IMR-90 (cell line): Measurements from ENCODE around the gene CROCC. TPM values are rescaled to one million over a fixed set of nuclear protein-coding genes. Genes with fewer than 3 reads are reported as not detected.

Experiments
- ATAC-seq: fragments of 200-7000 bp; cut with Tn5 transposase; 2 replicates; pipeline ENCODE4 v1.9.1; 2020; ENCODE audit warnings: low read depth, mild to moderate bottlenecking, moderate library complexity
- BruUV-seq: library from RNA; stranded (reverse); fragments of 400-500 nt; replicated peaks from 2 replicates; lab custom pipeline; 2021; lab: Mats Ljungman, UMichigan
- CTCF ChIA-PET: fragments of 300-600 bp; formaldehyde crosslinking; extraction: SDS; loops from one replicate; lab custom pipeline; 2021; ENCODE audit warnings: antibody characterized with exemption; lab: Yijun Ruan, JAX
- POLR2A ChIA-PET: fragments of 300-600 bp; sonication (Branson Sonifier 250); formaldehyde crosslinking; loops from one replicate; lab custom pipeline; 2022; ENCODE audit warnings: antibody characterized with exemption; ENCODE audit not compliant: unreplicated experiment; lab: Charles Lee
- DNase-seq: peaks from one replicate; pipeline ENCODE4 v3.0.0; 2013
- H2AFZ ChIP-seq: replicated peaks from 2 replicates; pipeline ENCODE3; 2013; ENCODE audit warnings: low read length, mild to moderate bottlenecking; ENCODE audit not compliant: poor library complexity
- H2AK5ac ChIP-seq: 2 replicates; pipeline ENCODE4 v1.6.1; 2013; ENCODE audit warnings: low read depth, low read length, inconsistent platforms
- H2AK9ac ChIP-seq: replicated peaks from 2 replicates; pipeline ENCODE3; 2013; ENCODE audit warnings: mild to moderate bottlenecking, low read depth, low read length, moderate library complexity; ENCODE audit not compliant: poor library complexity
- H2BK120ac ChIP-seq: 2 replicates; pipeline ENCODE4 v1.6.1; 2013; ENCODE audit warnings: low read depth, low read length, inconsistent platforms
- H2BK15ac ChIP-seq: 3 replicates; pipeline ENCODE4 v1.6.1; 2013; ENCODE audit warnings: low read depth, low read length, inconsistent platforms
- H2BK20ac ChIP-seq: 2 replicates; pipeline ENCODE4 v1.6.1; 2013; ENCODE audit warnings: low read depth, mild to moderate bottlenecking, inconsistent platforms, low read length, moderate library complexity
- H2BK5ac ChIP-seq: 2 replicates; pipeline ENCODE4 v1.6.1; 2013; ENCODE audit warnings: mild to moderate bottlenecking, low read depth, low read length, inconsistent platforms; ENCODE audit not compliant: poor library complexity, severe bottlenecking
- H3K14ac ChIP-seq: replicated peaks from 2 replicates; pipeline ENCODE4 v1.6.1; 2013; ENCODE audit warnings: low read depth, low read length, inconsistent platforms
- H3K18ac ChIP-seq: 2 replicates; pipeline ENCODE4 v1.6.1; 2013; ENCODE audit warnings: low read depth, low read length, control low read depth
- H3K23ac ChIP-seq: 2 replicates; pipeline ENCODE4 v1.6.1; 2013; ENCODE audit warnings: low read depth, low read length, inconsistent platforms
- H3K27ac ChIP-seq: 2 replicates; pipeline ENCODE4 v1.5.1; 2013; ENCODE audit warnings: mild to moderate bottlenecking, control low read depth, low read length; ENCODE audit not compliant: insufficient read depth
- H3K27me3 ChIP-seq: 2 replicates; pipeline ENCODE4 v1.6.1; 2013; ENCODE audit warnings: low read length; ENCODE audit not compliant: control insufficient read depth, insufficient read depth
- H3K36me3 ChIP-seq: 2 replicates; pipeline ENCODE4 v1.6.1; 2013; ENCODE audit warnings: low read length, mixed read lengths; ENCODE audit not compliant: control insufficient read depth, insufficient read depth
- H3K4ac ChIP-seq: 2 replicates; pipeline ENCODE4 v1.6.1; 2013; ENCODE audit warnings: low read depth, low read length, inconsistent platforms
- H3K4me1 ChIP-seq: 2 replicates; pipeline ENCODE4 v1.6.1; 2013; ENCODE audit warnings: low read length, mixed read lengths; ENCODE audit not compliant: control insufficient read depth, insufficient read depth
- H3K4me2 ChIP-seq: 2 replicates; pipeline ENCODE4 v1.6.1; 2013; ENCODE audit warnings: low read depth, mild to moderate bottlenecking, control low read depth, low read length, moderate library complexity
- H3K4me3 ChIP-seq: 2 replicates; pipeline ENCODE4 v1.5.1; 2013; ENCODE audit warnings: low read depth, mild to moderate bottlenecking, control low read depth, low read length, moderate library complexity; ENCODE audit not compliant: insufficient read depth
- H3K56ac ChIP-seq: 2 replicates; pipeline ENCODE4 v1.6.1; 2013; ENCODE audit warnings: low read length, inconsistent platforms; ENCODE audit not compliant: insufficient read depth; ENCODE audit errors: extremely low read depth
- H3K79me1 ChIP-seq, 2 experiments: 2 replicates each; pipeline ENCODE4 v1.6.1; 2013; ENCODE audit warnings: low read length in 2 of 2, inconsistent platforms in 1 of 2, low read depth in 1 of 2
- H3K9ac ChIP-seq: 2 replicates; pipeline ENCODE4 v1.6.1; 2013; ENCODE audit warnings: low read depth, low read length, control low read depth
- H3K9me1 ChIP-seq: 2 replicates; pipeline ENCODE4 v1.6.1; 2013; ENCODE audit warnings: low read length, inconsistent platforms; ENCODE audit not compliant: insufficient read depth
- H3K9me3 ChIP-seq: 2 replicates; pipeline ENCODE4 v1.6.1; 2013; ENCODE audit warnings: low read length; ENCODE audit not compliant: control insufficient read depth, insufficient read depth
- H4K20me1 ChIP-seq: 2 replicates; pipeline ENCODE4 v1.6.1; 2013; ENCODE audit warnings: low read length, inconsistent platforms; ENCODE audit not compliant: insufficient read depth
- H4K5ac ChIP-seq: 2 replicates; pipeline ENCODE4 v1.6.1; 2013; ENCODE audit warnings: mild to moderate bottlenecking, low read depth, low read length, control low read depth
- H4K8ac ChIP-seq, 2 experiments: 2 replicates each; pipeline ENCODE4 v1.6.1; 2013; ENCODE audit warnings: low read depth in 2 of 2, low read length in 2 of 2, control low read depth in 1 of 2, inconsistent platforms in 1 of 2
- H4K91ac ChIP-seq: 2 replicates; pipeline ENCODE4 v1.6.1; 2013; ENCODE audit warnings: low read depth, low read length, inconsistent platforms; ENCODE audit not compliant: insufficient read depth
- BHLHE40 ChIP-seq: fragments of 150-350 bp; IDR thresholded peaks from 2 replicates; pipeline ENCODE4 v1.6.1; 2016; ENCODE audit warnings: mild to moderate bottlenecking, low read depth, low read length
- CEBPB ChIP-seq: IDR thresholded peaks from 2 replicates; pipeline ENCODE4 v1.6.1; 2012; ENCODE audit warnings: low read depth, low read length, improper control_type of control experiment
- CHD1 ChIP-seq: IDR thresholded peaks from 2 replicates; pipeline ENCODE4 v1.6.1; 2012; ENCODE audit warnings: low read depth, low read length, improper control_type of control experiment
- FOS ChIP-seq: fragments of 150-350 bp; IDR thresholded peaks from 2 replicates; pipeline ENCODE4 v1.6.1; 2016; ENCODE audit warnings: low read depth, low read length
- MAFK ChIP-seq: IDR thresholded peaks from 2 replicates; pipeline ENCODE4 v1.6.1; 2012; ENCODE audit warnings: low read depth, low read length, improper control_type of control experiment
- MAZ ChIP-seq: IDR thresholded peaks from 2 replicates; pipeline ENCODE4 v1.6.1; 2012; ENCODE audit warnings: low read depth, mild to moderate bottlenecking, low read length, improper control_type of control experiment, moderate library complexity, borderline replicate concordance
- MXI1 ChIP-seq: IDR thresholded peaks from 2 replicates; pipeline ENCODE4 v1.6.1; 2012; ENCODE audit warnings: low read depth, mild to moderate bottlenecking, low read length, moderate library complexity, borderline replicate concordance
- NFE2L2 ChIP-seq: fragments of 150-350 bp; IDR thresholded peaks from 2 replicates; pipeline ENCODE4 v1.6.1; 2016; ENCODE audit warnings: low read depth, mild to moderate bottlenecking, low read length
- POLR2A ChIP-seq: IDR thresholded peaks from 2 replicates; pipeline ENCODE4 v1.6.1; 2012; ENCODE audit warnings: mild to moderate bottlenecking, low read depth, low read length
- RAD21 ChIP-seq: IDR thresholded peaks from 2 replicates; pipeline ENCODE4 v1.6.1; 2012; ENCODE audit warnings: low read length, improper control_type of control experiment
- RCOR1 ChIP-seq: IDR thresholded peaks from 2 replicates; pipeline ENCODE4 v1.6.1; 2012; ENCODE audit warnings: mild to moderate bottlenecking, low read length, improper control_type of control experiment; ENCODE audit not compliant: insufficient replicate concordance
- RFX5 ChIP-seq: IDR thresholded peaks from 2 replicates; pipeline ENCODE4 v1.8.0; 2012; ENCODE audit warnings: low read depth, mild to moderate bottlenecking, low read length, moderate library complexity
- SMC3 ChIP-seq: fragments of 150-350 bp; IDR thresholded peaks from 2 replicates; pipeline ENCODE4 v1.6.1; 2016; ENCODE audit warnings: low read depth, mild to moderate bottlenecking, antibody characterized with exemption, low read length, moderate library complexity
- WGBS, 2 experiments: methylation state at CpG; one replicate each; pipeline versions ENCODE4 v1.1.5 to v1.1.7; 2013; ENCODE audit warnings: missing lambda C conversion rate in 2 of 2; ENCODE audit not compliant: insufficient read length in 1 of 2; ENCODE audit errors: extremely low coverage in 2 of 2; 5-methylcytosine and 5-hydroxymethylcytosine counted together
- dilution Hi-C: fragments of 300-500 bp; cut with HindIII; formaldehyde crosslinking; loops from one replicate; pipeline ENCODE4 v1.14.3; 2018; ENCODE audit warnings: low sequenced_read_pairs; ENCODE audit not compliant: unreplicated experiment
- in situ Hi-C: fragments of 300-500 bp; cut with MboI; formaldehyde crosslinking; loops from 3 replicates; pipeline ENCODE4 v1.14.3; 2019; ENCODE audit warnings: low sequenced_read_pairs, inconsistent platforms, mixed read lengths
- intact Hi-C: fragments of 100-400 bp; cut with micrococcal nuclease; formaldehyde crosslinking; loops from 2 replicates; pipeline ENCODE4 v1.10.0; 2022
- polyA plus RNA-seq, 3 experiments: library from polyadenylated mRNA; depleted of rRNA; stranded (reverse); fragments of >200 nt; gene quantifications; 2 replicates each; pipeline ENCODE4 v1.2.3, GENCODE V29; 2012; ENCODE audit warnings: low replicate concordance in 1 of 3
- total RNA-seq: library from RNA; depleted of rRNA; stranded (reverse); fragments of >200 nt; gene quantifications from 2 replicates; pipeline ENCODE4 v1.2.3, GENCODE V29; 2012
- TF ChIP-seq, protein P1 (sequence below): fragments of 150-350 bp; IDR thresholded peaks from 2 replicates; pipeline ENCODE4 v1.6.1; 2017; ENCODE audit warnings: mild to moderate bottlenecking, antibody characterized with exemption, low read length, low read depth
- TF ChIP-seq, protein P2 (sequence below): conservative IDR thresholded peaks from 2 replicates; pipeline ENCODE4 v1.5.1; 2012; ENCODE audit warnings: mild to moderate bottlenecking, low read depth, low read length, improper control_type of control experiment

The CROCC gene
- total and polyA plus RNA-seq, 2 of the 4 experiments (the other 2 are of a cell fraction), result 7.5 to 13.7 TPM

DNA sequence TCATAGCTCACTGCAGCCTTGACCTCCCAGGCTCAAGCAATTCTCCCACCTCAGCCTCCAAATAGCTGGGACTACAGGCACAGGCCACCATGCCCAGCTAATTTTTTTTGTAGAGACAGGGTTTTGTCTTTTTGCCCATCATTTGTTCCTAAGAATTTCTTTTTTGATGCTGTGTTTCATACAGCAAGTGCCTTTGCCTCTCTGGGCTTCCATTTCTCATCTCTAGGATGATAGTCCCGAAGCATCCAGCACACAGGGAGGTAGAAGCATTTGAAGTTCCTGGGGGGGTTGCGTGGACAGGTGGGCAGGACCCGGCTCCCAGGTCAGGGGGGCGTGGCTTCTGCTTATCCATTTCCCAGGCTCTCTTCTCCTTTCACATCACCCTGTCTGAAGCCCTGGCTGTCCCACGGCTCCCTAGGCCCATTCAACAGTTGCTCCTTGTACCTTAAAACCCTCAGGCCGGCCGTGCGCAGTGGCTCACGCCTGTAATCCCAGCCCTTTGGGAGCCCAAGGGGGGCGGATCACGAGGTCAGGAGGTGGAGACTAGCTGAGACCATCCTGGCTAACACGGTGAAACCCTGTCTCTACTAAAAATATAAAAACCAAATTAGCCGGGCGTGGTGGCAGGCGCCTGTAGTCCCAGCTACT is 86.6 kb downstream of the CROCC start:
- Histone ChIP-seq H2BK120ac (no peak overlapping the region), H3K4me2 (no peak overlapping the region), H2AK9ac (no peak overlapping the region), H4K8ac (no peak overlapping the region), H3K14ac (no peak overlapping the region), H3K4me1 (peaks cover 8% of the 10 kb centered on the region), H2BK15ac (no peak overlapping the region), H4K91ac (no peak overlapping the region), H3K18ac (no peak overlapping the region), H2BK20ac (no peak overlapping the region), H3K9me1 (peaks cover 3% of the 10 kb centered on the region; the same call in 1 of the 2 replicates), H3K9me3 (no peaks in the 10 kb centered on the region), H3K79me1 (peaks cover 7 to 14% of the 10 kb centered on the region in 2 experiments; a peak in 3 of 4 replicates), H3K23ac (no peak overlapping the region), H3K27ac (no peak overlapping the region), H2BK5ac (no peak overlapping the region), H4K20me1 (peaks cover 18% of the 10 kb centered on the region), H3K27me3 (no peaks in the 10 kb centered on the region), H3K9ac (no peak overlapping the region), H3K56ac (no peak overlapping the region), H3K4me3 (no peak overlapping the region), H2AFZ (no peak overlapping the region), H4K5ac (no peak overlapping the region), H2AK5ac (no peak overlapping the region), H3K4ac (no peak overlapping the region), H3K36me3 (peaks cover 10% of the 10 kb centered on the region)
- no peak for TF ChIP-seq SMC3
- TF ChIP-seq CHD1, result no peak
- TF ChIP-seq MAZ, result no peak
- TF ChIP-seq RAD21, result no peak
- no peak for TF ChIP-seq POLR2A
- no peak for TF ChIP-seq BHLHE40
- TF ChIP-seq MXI1, result no peak
- TF ChIP-seq FOS, result no peak
- no peak for TF ChIP-seq RCOR1
- no peak for TF ChIP-seq NFE2L2
- TF ChIP-seq, protein P1, sequence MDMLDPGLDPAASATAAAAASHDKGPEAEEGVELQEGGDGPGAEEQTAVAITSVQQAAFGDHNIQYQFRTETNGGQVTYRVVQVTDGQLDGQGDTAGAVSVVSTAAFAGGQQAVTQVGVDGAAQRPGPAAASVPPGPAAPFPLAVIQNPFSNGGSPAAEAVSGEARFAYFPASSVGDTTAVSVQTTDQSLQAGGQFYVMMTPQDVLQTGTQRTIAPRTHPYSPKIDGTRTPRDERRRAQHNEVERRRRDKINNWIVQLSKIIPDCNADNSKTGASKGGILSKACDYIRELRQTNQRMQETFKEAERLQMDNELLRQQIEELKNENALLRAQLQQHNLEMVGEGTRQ, result no peak
- TF ChIP-seq, protein P2, sequence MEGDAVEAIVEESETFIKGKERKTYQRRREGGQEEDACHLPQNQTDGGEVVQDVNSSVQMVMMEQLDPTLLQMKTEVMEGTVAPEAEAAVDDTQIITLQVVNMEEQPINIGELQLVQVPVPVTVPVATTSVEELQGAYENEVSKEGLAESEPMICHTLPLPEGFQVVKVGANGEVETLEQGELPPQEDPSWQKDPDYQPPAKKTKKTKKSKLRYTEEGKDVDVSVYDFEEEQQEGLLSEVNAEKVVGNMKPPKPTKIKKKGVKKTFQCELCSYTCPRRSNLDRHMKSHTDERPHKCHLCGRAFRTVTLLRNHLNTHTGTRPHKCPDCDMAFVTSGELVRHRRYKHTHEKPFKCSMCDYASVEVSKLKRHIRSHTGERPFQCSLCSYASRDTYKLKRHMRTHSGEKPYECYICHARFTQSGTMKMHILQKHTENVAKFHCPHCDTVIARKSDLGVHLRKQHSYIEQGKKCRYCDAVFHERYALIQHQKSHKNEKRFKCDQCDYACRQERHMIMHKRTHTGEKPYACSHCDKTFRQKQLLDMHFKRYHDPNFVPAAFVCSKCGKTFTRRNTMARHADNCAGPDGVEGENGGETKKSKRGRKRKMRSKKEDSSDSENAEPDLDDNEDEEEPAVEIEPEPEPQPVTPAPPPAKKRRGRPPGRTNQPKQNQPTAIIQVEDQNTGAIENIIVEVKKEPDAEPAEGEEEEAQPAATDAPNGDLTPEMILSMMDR, result no peak
- TF ChIP-seq MAFK, result no peak
- TF ChIP-seq CEBPB, result no peak
- TF ChIP-seq RFX5, result no peak
- in situ Hi-C loops, result no loop called here
- DNase-seq, result no peak
- dilution Hi-C loops, result no loop called here
- ChIA-PET CTCF (no interaction called here), POLR2A (no interaction called here)
- 92% methylated on average over 5 of the region's 15 CpGs; no CpG with 5 or more reads in 1 of the 2 experiments for WGBS, 2 experiments
- intact Hi-C loops, result no loop called here
- BruUV-seq, result no TSS peak
- ATAC-seq, result no peak
